ENCODE data around the gene MRO.
"Not testable (repeated sequence)": the region's sequence is repeated elsewhere in the genome, so short reads cannot be mapped to it uniquely, and the experiment has no call there.

The MRO gene

DNA sequence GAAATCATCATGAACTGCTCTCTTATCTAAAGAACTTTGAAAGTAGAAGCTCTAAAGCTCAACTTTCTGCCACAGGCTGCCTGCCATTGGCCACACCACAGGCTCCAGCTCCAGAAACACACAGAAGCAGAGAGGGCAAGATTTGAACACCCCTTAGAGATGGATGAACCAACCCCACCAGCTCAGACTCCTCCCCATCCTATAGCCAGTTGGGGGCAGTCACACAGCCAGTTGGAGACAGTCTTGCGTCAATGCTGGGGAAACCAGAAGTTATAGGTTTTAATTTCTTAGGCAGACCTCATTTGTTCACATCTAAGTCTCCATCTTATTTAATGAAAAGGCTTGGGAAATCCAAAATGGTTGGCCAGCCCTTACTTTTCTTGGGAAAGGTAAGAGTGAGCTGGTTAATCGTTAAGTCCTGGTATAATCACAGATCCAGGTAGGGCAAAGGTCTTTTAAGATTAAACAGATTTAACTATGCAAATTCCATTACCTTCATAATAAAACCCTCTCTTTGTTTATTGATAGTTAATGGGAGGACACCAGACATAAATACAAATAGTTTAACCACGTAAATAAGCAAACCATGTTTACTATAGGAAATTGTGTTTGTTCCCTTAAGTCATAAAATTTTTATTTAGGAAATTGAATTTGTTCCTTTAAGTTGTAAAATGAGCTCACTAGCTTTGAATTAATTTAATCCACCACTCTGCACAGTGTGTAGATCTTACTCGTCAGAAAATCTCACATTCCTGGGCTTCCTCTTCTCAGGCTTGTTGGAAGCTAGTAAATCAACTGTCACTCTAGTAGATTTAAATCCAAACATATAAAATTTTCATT is 28.0 kb downstream of the MRO start:
- no peak for DNase-seq (ENCODE audit: low spot score)

DNA sequence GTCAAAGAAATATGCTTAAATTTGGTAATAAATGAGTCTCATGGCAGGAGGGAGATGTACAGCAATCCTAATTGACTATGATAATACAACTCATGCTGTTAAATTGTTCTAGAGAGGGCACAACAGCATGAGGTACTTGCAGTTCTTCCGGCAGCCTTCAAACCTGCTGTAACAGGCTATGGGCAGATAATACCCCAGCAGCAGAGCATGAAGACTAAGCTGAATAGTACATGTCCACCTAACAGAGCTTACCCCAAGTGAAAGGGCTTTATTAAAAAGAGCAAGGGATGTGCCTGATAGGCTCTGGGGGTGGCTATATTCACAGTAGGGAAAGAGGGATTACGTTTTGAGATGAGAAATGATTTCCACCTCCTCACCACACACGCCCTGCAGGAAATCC is 28.9 kb downstream of the MRO start:
- no peak for DNase-seq (ENCODE audit: low spot score)

DNA sequence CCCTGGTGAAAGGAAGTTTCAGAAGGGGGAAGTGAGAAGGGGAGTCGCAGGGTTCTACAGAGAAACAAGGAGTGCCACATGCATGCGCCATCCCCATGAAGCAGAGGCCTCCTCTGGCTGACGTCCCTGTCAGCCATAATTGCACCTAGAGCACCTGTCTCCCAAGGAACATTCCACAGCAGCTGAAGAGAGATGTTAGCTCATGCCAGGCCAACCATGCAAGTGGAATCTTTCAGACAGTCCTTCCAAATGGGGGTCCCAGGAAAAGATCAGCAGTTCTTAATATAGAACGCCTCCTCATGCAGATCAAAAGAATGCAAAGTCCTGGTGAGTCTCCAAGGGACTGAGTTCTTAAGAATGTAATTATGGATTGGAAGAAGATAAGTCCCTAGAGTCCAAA is 29.6 kb downstream of the MRO start:
- DNase-seq (ENCODE audit: low spot score), result no peak

DNA sequence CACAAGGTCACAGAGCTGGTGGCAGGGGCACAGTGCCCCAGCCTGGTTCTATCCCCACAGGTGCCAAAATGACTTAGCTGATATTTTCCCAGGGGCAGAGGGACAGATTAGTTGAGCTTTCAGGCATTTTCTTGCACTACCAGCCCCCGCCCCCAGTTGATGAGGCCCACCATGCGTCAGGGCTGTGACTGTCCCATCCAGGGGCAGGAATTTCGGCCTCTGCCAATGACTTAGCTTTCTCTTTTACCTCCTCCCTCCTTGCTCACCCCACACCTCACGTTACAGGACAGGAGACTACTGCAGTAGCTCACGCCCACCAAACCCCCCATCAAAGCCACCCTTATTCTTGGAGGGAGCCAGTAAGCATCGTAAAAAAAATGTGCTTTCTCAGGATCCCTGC is 31.5 kb downstream of the MRO start:
- DNase-seq (ENCODE audit: low spot score), result no peak

DNA sequence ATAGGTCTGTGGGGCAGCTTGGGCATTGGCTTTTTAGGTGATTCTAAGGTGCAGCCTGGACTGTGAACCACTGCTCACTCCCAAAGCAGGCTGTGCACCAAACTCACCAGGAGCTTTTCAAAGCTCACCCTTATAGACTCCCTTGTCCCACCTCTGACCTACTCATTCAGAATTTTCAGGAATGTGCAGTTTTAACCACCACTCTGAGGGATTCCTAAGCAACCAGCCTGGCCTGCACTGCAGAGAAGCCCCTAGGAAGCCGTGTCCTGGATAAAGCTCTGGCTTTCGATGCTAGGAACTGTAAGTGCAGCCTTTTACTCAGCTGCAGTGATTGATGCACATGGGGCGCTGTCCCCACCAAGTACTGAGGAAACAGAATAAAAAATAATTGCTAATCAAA is 33.0 kb downstream of the MRO start:
- DNase-seq (ENCODE audit: low spot score), result no peak

DNA sequence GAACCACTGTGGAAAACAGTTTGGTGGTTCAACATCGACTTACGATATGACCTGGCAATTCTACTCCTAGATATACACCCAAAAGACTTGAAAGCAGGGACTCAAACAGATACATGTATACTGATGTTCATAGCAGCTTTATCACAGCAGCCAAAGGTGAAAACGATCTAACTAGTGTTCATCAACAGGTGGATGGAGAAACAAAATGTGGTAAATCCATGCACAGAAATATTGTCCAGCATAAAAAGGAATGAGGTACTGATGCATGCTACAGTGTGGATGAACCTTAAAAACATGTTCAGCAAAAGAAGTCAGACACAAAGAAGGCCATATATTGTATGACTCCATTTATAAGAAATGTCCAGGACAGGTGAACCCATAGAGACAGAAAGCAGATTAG is 36.3 kb downstream of the MRO start:
- DNase-seq (ENCODE audit: low spot score), result no peak

DNA sequence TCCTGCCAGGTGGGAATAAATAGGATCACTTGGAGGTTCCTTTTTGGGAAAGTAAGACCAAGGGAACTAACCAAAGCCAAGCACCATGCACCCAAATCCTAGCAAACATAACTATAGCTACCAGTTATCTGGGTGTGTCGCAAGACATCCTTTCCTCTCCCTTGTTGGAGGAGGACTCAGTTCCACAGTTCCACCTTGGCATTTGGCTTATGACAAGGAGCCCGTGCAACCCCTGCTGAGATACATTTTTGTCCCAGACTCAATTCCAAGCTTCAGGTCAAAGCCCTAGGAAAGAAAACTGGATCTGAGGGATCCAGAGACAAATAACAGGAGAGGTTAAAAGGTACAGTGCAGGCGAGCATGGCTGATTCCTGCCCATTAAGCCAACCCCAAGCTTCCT is 40.8 kb downstream of the MRO start:
- not testable (repeated sequence) for DNase-seq (ENCODE audit: low spot score)

DNA sequence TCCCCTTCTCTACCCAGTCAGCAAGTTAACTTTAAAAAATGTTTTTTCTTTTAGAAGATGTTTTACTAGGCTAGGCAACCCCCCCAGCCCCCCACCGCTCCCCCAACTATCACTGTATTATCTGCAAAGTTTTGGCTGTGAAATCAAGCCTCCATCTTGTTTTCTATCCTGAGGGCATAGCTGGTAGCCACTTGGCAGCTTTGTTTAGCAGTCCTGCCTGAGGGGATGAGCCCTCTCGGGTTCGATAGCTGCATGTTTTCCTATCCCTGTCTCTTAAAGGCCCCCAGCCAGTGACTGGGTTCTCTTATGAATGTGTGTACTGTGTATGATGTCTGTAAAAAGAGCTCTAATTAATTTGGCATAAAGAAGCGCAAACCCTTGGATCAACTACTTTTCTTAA is 43.4 kb downstream of the MRO start:
- DNase-seq (ENCODE audit: low spot score), result no peak

DNA sequence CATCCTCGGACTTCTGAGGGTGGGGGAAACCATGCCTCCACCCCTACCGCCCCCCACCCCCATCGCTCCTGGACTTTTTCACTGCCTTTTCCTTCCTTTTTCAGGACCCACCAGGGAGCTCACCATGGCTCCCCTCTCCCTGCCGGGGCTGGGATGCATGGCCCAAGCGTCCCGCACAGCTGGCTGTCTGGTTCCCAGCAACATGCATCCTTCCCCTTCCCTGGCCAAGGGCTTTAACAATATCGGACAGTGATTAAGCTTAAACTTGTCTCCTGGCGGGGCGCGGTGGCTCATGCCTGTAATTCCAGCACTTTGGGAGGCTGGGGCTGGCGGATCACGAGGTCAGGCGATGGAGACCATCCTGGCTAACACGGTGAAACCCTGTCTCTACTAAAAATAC is 44.1 kb downstream of the MRO start:
- DNase-seq (ENCODE audit: low spot score), result no peak

DNA sequence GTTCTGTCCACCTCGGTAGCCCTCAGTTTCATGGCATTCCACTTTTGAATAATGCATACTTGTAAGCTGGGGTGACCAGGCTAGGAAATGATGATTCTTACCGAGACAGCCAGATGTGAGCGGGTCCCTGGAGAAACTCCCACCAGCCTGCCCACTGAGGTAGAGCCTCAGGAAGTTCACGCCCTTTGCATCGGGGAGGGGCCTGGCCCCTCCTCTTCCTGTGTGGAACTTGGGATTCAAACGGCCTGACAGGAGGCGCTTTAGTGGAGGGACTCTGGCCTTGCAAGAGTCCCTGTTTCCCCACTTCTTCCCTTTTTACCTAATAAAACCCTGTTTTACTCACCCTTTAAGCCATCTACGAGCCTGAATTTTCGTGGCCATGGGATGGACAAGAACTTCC is 44.6 kb downstream of the MRO start:
- no peak for DNase-seq (ENCODE audit: low spot score)

DNA sequence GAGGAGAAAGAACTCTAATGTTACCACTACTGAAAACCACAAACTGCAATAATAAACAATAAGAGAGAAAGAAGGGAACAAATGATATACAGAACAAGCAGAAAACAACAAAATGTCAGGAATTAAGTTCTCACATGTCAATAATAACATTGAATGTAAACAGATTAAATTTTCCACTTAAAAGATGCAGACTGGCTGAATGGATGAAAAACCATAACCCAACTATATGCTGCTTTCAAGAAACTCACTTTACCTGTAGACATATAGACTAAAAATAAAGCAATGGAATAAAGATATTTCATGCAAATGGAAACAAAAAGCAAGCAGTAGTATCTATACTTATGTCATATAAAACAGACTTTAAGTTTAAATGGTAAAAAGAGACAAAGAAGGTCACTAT is 50.4 kb downstream of the MRO start:
- no peak for DNase-seq (ENCODE audit: low spot score)

DNA sequence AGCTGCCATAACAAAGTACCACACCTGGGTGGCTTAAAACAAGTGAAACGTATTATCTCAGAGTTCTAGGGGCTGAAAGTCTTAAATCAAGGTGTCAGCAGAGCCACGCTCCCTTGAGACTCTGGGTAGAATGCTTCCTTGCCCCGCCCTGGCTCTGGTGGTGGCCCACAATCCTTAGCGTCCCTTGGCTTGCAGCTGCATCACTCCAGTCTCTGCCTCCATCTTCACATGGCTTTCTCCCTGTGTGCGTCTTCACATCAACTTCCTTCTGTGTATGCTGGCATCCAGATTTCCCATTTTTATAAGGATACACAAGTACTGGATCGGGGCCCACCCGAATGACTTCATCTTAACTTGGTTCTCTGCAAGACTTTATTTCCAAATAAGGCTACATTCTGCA is 62.5 kb downstream of the MRO start:
- DNase-seq (ENCODE audit: low spot score), result no peak

DNA sequence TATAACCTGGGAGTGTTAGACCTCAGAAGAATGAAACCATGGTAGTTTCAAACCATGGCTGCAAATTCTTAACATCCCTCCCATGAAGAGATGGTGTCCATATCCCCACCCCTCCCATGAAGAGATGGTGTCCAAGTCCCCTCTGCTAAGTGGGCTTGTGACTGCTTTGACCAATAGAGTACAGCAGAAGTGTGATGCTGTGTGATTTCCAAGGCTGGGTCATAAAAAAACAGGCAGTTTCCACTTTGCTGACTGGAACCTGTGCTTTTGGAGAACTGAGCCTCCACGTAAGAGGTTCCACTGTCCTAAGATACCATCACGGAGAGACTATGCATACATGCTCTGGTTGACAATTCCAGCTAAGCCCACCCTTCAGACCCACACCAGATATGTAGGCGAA is 65.5 kb downstream of the MRO start:
- DNase-seq (ENCODE audit: low spot score), result no peak

DNA sequence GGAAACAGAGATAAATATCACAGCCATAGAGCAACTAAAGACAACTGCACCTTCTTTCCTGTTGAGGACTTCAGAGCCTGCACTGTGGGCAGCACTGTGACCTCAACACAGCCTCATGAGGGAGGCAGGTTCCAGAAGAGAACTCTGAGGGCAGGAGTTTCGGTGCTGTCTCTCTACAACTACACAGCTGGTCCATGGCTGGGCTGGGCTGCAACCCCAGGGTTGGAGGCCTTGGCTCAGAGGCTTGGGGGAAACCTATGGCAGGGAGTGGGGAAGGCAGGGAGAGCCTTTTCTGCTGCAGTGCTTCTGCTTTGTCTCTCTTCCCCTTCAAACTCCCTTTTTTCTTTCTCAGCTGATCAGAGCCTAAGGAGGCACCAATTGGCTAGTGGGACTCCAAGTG is 66.5 kb downstream of the MRO start:
- no peak for DNase-seq (ENCODE audit: low spot score)

DNA sequence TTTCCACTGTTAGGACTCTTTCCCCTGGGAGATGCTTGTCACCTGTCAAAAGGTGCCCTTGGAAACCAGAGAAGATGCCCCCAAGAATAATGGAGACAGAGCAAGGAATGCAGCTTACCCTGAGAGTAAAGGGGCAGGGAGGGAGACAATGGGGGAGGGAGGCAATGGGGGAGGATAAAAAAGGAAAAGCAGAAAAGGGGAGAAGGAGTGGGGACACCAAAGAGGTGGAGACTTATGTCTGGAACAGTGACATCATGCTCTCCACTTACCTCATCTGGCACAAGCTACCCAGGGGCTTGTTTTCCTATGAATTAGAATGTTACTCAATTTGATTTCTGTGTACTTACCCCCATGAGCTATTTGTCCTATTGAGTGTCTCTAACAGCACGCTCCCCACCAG is 67.9 kb downstream of the MRO start:
- no peak for DNase-seq (ENCODE audit: low spot score)

DNA sequence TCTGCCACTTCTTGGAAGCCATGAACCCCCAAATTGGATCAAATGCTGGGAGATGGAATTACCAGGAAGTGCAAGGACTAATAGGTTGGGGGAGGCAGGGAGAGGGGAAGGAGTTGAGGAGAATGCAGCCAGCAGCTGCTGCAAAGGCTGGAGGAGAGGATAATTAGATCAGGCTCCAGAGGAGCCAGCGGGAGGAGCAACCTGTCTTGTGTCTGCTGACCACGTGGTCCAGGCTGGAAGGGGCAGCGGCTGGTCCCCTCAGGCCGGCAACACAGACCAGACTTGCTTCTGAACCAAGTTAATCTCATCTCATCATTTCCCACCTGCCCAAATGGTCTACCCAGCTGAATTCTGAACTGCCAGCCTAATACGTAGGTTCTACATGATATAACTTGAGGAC is 68.3 kb downstream of the MRO start:
- DNase-seq (ENCODE audit: low spot score), result no peak

DNA sequence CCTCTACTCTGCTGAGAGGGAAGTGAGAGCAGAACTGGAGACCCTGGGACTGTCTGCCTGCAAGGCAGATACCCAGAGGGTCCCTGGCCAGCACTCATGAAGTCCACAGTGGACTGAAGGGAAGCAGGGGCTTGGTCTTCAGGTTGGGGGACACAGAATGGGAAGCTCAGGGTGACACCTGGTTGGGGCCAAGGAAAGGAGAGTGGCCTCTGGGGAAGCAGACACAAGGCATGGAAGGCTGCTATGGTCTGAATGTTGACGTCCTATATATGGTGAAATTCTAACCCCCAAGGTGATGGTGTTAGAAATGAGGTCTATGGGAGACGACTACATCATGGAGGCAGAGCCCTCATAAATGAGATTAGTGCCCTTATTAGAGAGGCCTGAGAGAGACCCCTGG is 69.3 kb downstream of the MRO start:
- DNase-seq (ENCODE audit: low spot score), result no peak

DNA sequence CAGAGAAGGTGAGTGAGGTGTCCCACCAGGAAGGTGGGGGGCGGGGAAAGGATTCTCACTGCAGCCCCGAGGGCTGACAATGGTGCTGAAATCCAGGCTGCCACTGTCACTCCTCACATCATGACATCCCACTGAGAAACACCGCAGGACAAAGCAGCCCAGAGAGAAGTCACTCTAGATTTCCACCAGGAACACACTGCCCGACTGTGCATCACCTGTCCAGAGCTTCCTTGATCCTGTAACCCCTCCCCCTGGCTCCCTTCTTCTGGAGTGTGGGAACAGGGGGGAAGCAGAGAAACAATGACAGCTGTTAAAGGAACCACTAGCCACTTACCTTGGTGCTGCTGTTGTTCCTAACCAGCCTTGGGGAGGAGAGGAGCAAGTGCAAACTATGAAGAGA is 69.9 kb downstream of the MRO start:
- DNase-seq (ENCODE audit: low spot score), result no peak

DNA sequence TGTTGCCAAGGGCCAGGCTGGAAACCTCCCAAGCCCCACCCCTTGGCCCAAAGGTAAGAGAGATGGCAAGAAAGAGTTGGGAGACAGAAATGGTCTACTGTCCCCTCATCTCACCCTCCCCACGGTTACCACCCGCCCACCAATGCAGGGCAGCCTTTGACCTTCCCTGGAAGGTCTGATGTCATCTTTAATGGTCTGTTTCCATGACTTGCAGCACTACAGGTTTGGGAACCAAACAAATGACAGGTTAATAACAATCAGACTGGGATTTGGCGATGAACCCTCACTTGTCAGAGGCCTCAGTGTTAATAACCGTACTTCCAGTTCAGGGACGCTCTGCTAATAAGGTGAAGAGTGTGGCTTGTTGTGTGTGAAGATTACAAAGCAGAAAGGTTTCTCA is 70.4 kb downstream of the MRO start:
- DNase-seq (ENCODE audit: low spot score), result no peak

DNA sequence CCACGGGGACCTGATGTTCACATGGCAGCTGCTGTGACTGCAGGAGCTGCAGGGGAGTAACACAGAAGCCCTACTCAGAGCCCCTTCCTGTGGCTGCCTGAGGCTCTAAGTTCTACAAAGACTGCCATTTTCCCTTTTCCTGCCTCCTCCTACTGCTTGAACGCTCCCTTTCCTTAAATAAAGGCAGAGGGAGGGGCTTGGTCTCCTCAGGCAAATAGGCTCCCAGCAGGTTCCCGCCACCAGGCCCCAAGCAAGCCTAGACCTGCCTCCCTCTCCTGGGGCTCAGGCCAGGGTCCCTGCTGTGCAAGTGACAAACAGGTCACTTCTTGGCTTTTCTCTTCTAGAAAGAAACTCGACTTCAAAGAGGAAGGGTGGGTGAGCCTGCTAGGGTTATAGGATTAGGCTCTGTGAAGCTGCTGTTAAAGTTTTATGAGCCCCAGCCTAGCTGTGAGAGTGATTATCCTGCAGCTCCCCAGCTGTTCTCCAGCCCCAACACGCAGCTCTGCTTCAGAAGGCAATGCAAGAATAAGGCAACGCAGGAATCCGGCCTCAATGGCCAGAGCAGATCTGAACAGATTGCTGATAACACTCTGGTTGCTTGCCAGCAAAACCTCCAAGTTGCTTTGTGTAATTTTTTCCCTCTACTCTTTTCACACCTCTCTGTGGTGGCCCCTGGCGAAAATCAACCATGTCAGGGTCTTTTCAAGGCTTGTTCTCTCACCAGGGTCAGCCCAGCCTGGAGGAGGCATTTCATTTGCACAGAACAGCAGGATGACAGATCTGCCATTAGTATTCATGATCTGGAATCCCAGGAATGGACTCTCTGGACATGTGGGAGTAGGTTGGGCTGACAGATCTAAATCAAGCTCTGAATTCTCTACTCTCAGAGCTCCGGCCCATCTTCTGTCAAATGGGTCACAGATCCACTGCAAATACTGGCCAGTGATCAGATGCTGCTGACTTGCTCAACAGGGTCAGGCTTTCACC is 71.3 kb downstream of the MRO start:
- no peak for DNase-seq (ENCODE audit: low spot score)

DNA sequence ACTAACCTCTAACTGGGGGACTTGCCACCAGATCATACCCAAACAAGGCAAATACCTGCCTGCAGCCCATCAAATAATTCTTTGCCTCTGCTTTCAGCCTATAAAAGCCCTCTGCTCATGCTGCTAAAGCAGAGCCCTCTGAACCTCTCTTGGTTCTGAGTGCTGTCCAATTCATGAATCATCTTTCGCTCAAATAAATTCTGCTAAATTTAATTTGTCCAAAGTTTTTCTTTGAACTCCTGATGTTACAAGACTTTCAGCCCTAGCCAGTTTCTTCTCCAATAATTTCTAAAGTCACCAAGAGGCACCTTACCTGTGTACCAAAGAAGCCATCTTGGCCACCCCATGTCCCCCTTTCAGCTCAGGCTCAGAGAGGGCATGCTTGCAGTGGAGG is 72.0 kb downstream of the MRO start:
- no peak for DNase-seq (ENCODE audit: low spot score)

DNA sequence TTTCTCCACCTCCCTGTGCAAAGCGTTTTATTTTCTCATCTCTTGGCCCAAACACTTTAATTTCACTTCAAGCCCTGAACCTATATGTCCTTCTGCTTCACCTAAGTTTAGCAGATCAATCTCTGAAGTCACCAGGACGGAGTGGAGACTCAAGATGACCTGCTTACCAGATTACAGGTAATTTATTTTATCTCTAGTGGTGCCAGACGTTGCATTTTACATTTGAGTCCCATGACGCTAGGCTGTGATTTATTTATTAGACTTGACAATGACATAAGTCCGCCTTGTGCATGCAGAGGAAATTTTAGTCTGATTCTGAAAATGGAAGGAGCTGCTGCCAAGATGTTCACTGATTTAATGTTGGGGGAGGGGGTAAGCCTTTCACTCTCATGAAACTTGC is 73.9 kb downstream of the MRO start:
- DNase-seq (ENCODE audit: low spot score), result no peak

Data from AG08395 (cell line).